Endothelial cell of umbilical vein (primary cell): ENCODE measurements around the gene RABL6.

Source experiments
- CTCF ChIP-seq, 2 donors: IDR thresholded peaks; 1 replicate in 1 of 2; 2 replicates in 1 of 2; pipeline ENCODE4 v1.5.1; 2011; ENCODE audit warnings: low read length in 2 of 2, mild to moderate bottlenecking in 2 of 2, moderate library complexity in 2 of 2, control low read depth in 1 of 2, inconsistent platforms in 1 of 2, low read depth in 1 of 2; ENCODE audit not compliant: insufficient read depth in 1 of 2; ENCODE audit errors: extremely low read depth in 1 of 2
- EZH2 ChIP-seq: IDR thresholded peaks from 2 replicates; pipeline ENCODE4 v1.6.1; 2012; ENCODE audit warnings: borderline replicate concordance, low read depth, mild to moderate bottlenecking, moderate library complexity, low read length, inconsistent platforms; ENCODE audit not compliant: severe bottlenecking
- FOS ChIP-seq: IDR thresholded peaks from 2 replicates; pipeline ENCODE4 v1.6.1; 2011; ENCODE audit warnings: mild to moderate bottlenecking, low read length, moderate library complexity, borderline replicate concordance; ENCODE audit not compliant: insufficient read depth
- GATA2 ChIP-seq: IDR thresholded peaks from 2 replicates; pipeline ENCODE4 v1.7.0; 2011; ENCODE audit warnings: low read depth, mild to moderate bottlenecking, moderate library complexity, mixed read lengths, low read length; ENCODE audit not compliant: insufficient read length, insufficient read depth
- MAX ChIP-seq: IDR thresholded peaks from 2 replicates; pipeline ENCODE4 v1.6.1; 2011; ENCODE audit not compliant: insufficient read depth, insufficient read length
- MYC ChIP-seq: IDR thresholded peaks from one replicate; pipeline ENCODE4 v1.6.1; 2011; ENCODE audit warnings: mild to moderate bottlenecking, low read depth, low read length
- POLR2A ChIP-seq: IDR thresholded peaks from 2 replicates; pipeline ENCODE4 v1.6.1; 2012; ENCODE audit warnings: low read depth, mild to moderate bottlenecking, control low read depth, low read length
- POLR2AphosphoS5 ChIP-seq: IDR thresholded peaks from 2 replicates; pipeline ENCODE4 v1.6.1; 2012; ENCODE audit warnings: low read depth, mild to moderate bottlenecking, control low read depth, low read length, moderate library complexity; ENCODE audit not compliant: insufficient read depth

GRCh38 chr9:136804509-136805206 lies 3.1 kb upstream of the RABL6 start:
- TF ChIP-seq CTCF (IDR thresholded peaks at IDR 0.05; ENCODE audit: extremely low read depth in 1 of 2, insufficient read depth in 1 of 2, low read depth in 1 of 2, low read length in 2 of 2) (no peak), POLR2A (no peak), MAX (no peak), MYC (no peak), EZH2 (no peak), POLR2AphosphoS5 (no peak), GATA2 (no peak), FOS (no peak)
